WTC11 (cell line): ENCODE measurements around the gene SMG7. TPM values are rescaled to one million over a fixed set of nuclear protein-coding genes. Genes with fewer than 3 reads are reported as not detected.

ENCODE experiments used
- ATAC-seq: fragments of 200-7000 bp; cut with Tn5 transposase; 2 replicates; pipeline ENCODE4 v1.10.0; 2021; ENCODE audit warnings: mild to moderate bottlenecking, moderate library complexity
- CTCF ChIA-PET: fragments of 300-600 bp; sonication (Branson Sonifier 250); formaldehyde crosslinking; loops from one replicate; lab custom pipeline; 2021; ENCODE audit warnings: antibody characterized with exemption; lab: Charles Lee
- POLR2A ChIA-PET: fragments of 350-600 bp; sonication (Branson Sonifier 250); formaldehyde crosslinking; loops from one replicate; lab custom pipeline; 2021; ENCODE audit warnings: antibody characterized with exemption; lab: Charles Lee
- DNase-seq: peaks from one replicate; pipeline ENCODE4 v3.0.0; 2021; ENCODE audit warnings: low spot score
- H3K27ac Mint-ChIP-seq: 2 replicates; pipeline ENCODE4 v1.8.0; 2021; ENCODE audit warnings: mixed read lengths
- H3K27me3 Mint-ChIP-seq: 2 replicates; pipeline ENCODE4 v1.8.0; 2021; ENCODE audit warnings: low read depth, mild to moderate bottlenecking, moderate library complexity, mixed read lengths
- H3K36me3 Mint-ChIP-seq: 2 replicates; pipeline ENCODE4 v1.8.0; 2021; ENCODE audit warnings: mixed read lengths
- H3K4me1 Mint-ChIP-seq: 2 replicates; pipeline ENCODE4 v1.8.0; 2022; ENCODE audit warnings: mixed read lengths
- H3K4me3 Mint-ChIP-seq: 2 replicates; pipeline ENCODE4 v1.8.0; 2021; ENCODE audit warnings: mild to moderate bottlenecking, moderate library complexity, mixed read lengths
- H3K9me3 Mint-ChIP-seq: 2 replicates; pipeline ENCODE4 v1.8.0; 2021; ENCODE audit warnings: mixed read lengths
- ATF2 ChIP-seq: sonication (generic); formaldehyde crosslinking; IDR thresholded peaks from 2 replicates; pipeline ENCODE4 v1.8.1; 2022; ENCODE audit warnings: low read depth, missing genetic modification reagents, borderline replicate concordance
- CREB1 ChIP-seq: sonication (generic); formaldehyde crosslinking; IDR thresholded peaks from 2 replicates; pipeline ENCODE4 v1.8.0; 2023; ENCODE audit warnings: mild to moderate bottlenecking, missing genetic modification reagents
- ELF4 ChIP-seq: sonication (generic); formaldehyde crosslinking; IDR thresholded peaks from 2 replicates; pipeline ENCODE4 v1.8.1; 2022; ENCODE audit warnings: low read depth, mild to moderate bottlenecking, moderate library complexity, missing genetic modification reagents
- ESRRA ChIP-seq: sonication (generic); formaldehyde crosslinking; IDR thresholded peaks from 2 replicates; pipeline ENCODE4 v1.8.1; 2022; ENCODE audit warnings: mild to moderate bottlenecking, missing genetic modification reagents, borderline replicate concordance
- FOXJ3 ChIP-seq: sonication (generic); formaldehyde crosslinking; IDR thresholded peaks from 2 replicates; pipeline ENCODE4 v1.9.0; 2021; ENCODE audit warnings: missing genetic modification reagents, mild to moderate bottlenecking, borderline replicate concordance
- GRHL2 ChIP-seq: fragments of 250-450 bp; sonication (Bioruptor Pico); IDR thresholded peaks from 2 replicates; pipeline ENCODE4 v1.8.0; 2022; ENCODE audit warnings: mild to moderate bottlenecking, moderate library complexity; ENCODE audit not compliant: insufficient replicate concordance, severe bottlenecking
- IRF2 ChIP-seq: sonication (generic); formaldehyde crosslinking; IDR thresholded peaks from 2 replicates; pipeline ENCODE4 v1.8.0; 2022; ENCODE audit warnings: low read depth, missing genetic modification reagents, borderline replicate concordance
- MAX ChIP-seq: sonication (generic); formaldehyde crosslinking; IDR thresholded peaks from 2 replicates; pipeline ENCODE4 v1.8.0; 2022; ENCODE audit warnings: mild to moderate bottlenecking, missing genetic modification reagents
- MYBL2 ChIP-seq: sonication (generic); formaldehyde crosslinking; IDR thresholded peaks from 2 replicates; pipeline ENCODE4 v1.8.1; 2023; ENCODE audit warnings: mild to moderate bottlenecking, moderate library complexity, missing genetic modification reagents
- PRDM15 ChIP-seq: sonication (generic); formaldehyde crosslinking; IDR thresholded peaks from 2 replicates; pipeline ENCODE4 v1.8.0; 2022; ENCODE audit warnings: missing genetic modification reagents
- RELA ChIP-seq: sonication (generic); formaldehyde crosslinking; IDR thresholded peaks from 2 replicates; pipeline ENCODE4 v1.8.1; 2022; ENCODE audit warnings: missing genetic modification reagents, mild to moderate bottlenecking, borderline replicate concordance
- SOX15 ChIP-seq: fragments of 250-450 bp; sonication (Bioruptor Pico); IDR thresholded peaks from 2 replicates; pipeline ENCODE4 v1.9.0; 2021; ENCODE audit warnings: mild to moderate bottlenecking
- USF1 ChIP-seq: sonication (generic); formaldehyde crosslinking; IDR thresholded peaks from 2 replicates; pipeline ENCODE4 v1.8.0; 2022; ENCODE audit warnings: mild to moderate bottlenecking, missing genetic modification reagents
- ZNF138 ChIP-seq: sonication (generic); formaldehyde crosslinking; conservative IDR thresholded peaks from 2 replicates; pipeline ENCODE4 v1.8.1; 2022; ENCODE audit warnings: mild to moderate bottlenecking, moderate library complexity, missing genetic modification reagents
- ZNF219 ChIP-seq: sonication (generic); formaldehyde crosslinking; IDR thresholded peaks from 2 replicates; pipeline ENCODE4 v1.8.0; 2023; ENCODE audit warnings: missing genetic modification reagents, mild to moderate bottlenecking, borderline replicate concordance
- ZNF396 ChIP-seq: fragments of 250-450 bp; sonication (Bioruptor Pico); IDR thresholded peaks from 2 replicates; pipeline ENCODE4 v1.8.0; 2021; ENCODE audit warnings: mild to moderate bottlenecking, moderate library complexity, borderline replicate concordance
- ZNF423 ChIP-seq: fragments of 250-450 bp; sonication (Bioruptor Pico); IDR thresholded peaks from 2 replicates; pipeline ENCODE4 v2.1.2; 2022; ENCODE audit warnings: mild to moderate bottlenecking, moderate library complexity
- ZNF425 ChIP-seq: fragments of 250-450 bp; sonication (Bioruptor Pico); conservative IDR thresholded peaks from 2 replicates; pipeline ENCODE4 v1.9.0; 2021; ENCODE audit warnings: mild to moderate bottlenecking
- total RNA-seq: library from RNA; stranded (reverse); gene quantifications from 3 replicates; pipeline ENCODE4 v1.2.3, GENCODE V29; 2021
- TF ChIP-seq, protein P1 (sequence below): sonication (generic); formaldehyde crosslinking; IDR thresholded peaks from 2 replicates; pipeline ENCODE4 v1.8.0; 2023; ENCODE audit warnings: missing genetic modification reagents, mild to moderate bottlenecking, borderline replicate concordance

The SMG7 gene
- total RNA-seq, 1 experiment from 2014 or later: 57.8 TPM

GRCh38 chr1:183506561-183506960 lies 34.3 kb downstream of the SMG7 start (continued):
- TF ChIP-seq ELF4 (no peak), ATF2 (CRISPR knock-in tag) (no peak), USF1 (CRISPR knock-in tag) (no peak), ESRRA (CRISPR knock-in tag) (no peak), RELA (CRISPR knock-in tag) (no peak), FOXJ3 (no peak)

DNA sequence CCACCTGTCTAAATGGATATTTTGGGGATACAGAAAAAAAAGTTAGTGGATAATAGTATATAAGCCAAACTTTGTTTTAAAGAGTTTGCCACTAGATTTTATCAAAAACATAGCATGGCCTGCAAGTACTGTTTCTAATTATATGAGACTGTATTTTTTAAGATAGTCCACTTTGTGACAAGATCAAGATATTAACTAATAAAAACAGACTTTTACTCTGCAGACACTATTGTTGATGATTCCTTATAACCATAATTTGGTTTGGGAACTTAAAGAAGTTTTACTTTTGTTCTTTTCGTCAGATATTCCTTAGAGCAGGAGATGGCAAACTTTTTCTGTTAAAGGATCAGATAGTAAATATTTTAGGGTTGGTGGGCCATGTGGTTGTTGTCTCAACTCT lies 36.4 kb downstream of the SMG7 start:
- Mint-ChIP-seq H3K4me1 (peaks cover 11% of the 10 kb centered on the region), H3K27me3 (no peaks in the 10 kb centered on the region), H3K27ac (no peak overlapping the region), H3K36me3 (no peaks in the 10 kb centered on the region), H3K4me3 (no peak overlapping the region), H3K9me3 (no peaks in the 10 kb centered on the region)
- no peak for ATAC-seq
- TF ChIP-seq, protein P1, sequence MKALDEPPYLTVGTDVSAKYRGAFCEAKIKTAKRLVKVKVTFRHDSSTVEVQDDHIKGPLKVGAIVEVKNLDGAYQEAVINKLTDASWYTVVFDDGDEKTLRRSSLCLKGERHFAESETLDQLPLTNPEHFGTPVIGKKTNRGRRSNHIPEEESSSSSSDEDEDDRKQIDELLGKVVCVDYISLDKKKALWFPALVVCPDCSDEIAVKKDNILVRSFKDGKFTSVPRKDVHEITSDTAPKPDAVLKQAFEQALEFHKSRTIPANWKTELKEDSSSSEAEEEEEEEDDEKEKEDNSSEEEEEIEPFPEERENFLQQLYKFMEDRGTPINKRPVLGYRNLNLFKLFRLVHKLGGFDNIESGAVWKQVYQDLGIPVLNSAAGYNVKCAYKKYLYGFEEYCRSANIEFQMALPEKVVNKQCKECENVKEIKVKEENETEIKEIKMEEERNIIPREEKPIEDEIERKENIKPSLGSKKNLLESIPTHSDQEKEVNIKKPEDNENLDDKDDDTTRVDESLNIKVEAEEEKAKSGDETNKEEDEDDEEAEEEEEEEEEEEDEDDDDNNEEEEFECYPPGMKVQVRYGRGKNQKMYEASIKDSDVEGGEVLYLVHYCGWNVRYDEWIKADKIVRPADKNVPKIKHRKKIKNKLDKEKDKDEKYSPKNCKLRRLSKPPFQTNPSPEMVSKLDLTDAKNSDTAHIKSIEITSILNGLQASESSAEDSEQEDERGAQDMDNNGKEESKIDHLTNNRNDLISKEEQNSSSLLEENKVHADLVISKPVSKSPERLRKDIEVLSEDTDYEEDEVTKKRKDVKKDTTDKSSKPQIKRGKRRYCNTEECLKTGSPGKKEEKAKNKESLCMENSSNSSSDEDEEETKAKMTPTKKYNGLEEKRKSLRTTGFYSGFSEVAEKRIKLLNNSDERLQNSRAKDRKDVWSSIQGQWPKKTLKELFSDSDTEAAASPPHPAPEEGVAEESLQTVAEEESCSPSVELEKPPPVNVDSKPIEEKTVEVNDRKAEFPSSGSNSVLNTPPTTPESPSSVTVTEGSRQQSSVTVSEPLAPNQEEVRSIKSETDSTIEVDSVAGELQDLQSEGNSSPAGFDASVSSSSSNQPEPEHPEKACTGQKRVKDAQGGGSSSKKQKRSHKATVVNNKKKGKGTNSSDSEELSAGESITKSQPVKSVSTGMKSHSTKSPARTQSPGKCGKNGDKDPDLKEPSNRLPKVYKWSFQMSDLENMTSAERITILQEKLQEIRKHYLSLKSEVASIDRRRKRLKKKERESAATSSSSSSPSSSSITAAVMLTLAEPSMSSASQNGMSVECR (CRISPR knock-in tag): no peak
- TF ChIP-seq FOXJ3 (no peak), CREB1 (CRISPR knock-in tag) (no peak), ZNF219 (no peak), GRHL2 (CRISPR knock-in tag) (no peak), PRDM15 (CRISPR knock-in tag) (no peak), IRF2 (no peak), ZNF138 (CRISPR knock-in tag) (no peak), MYBL2 (CRISPR knock-in tag) (no peak), ZNF423 (no peak), ZNF396 (no peak), MAX (CRISPR knock-in tag) (no peak), ZNF425 (CRISPR knock-in tag) (no peak), SOX15 (CRISPR knock-in tag) (no peak)
- DNase-seq: no peak
- ChIA-PET CTCF (no interaction called here), POLR2A (no interaction called here)
